Peyer's patch (tissue), 4 donors: ENCODE results near the gene LTA4H.

Experiments used
- CTCF ChIP-seq, 6 experiments: fragments of 450-650 bp in 4 of 6; fragments of 200-600 bp in 2 of 6; sonication (generic) in 1 of 6; IDR thresholded peaks; one replicate each; pipeline ENCODE4 v1.5.1; 2017 to 2019; ENCODE audit warnings: antibody characterized with exemption in 6 of 6, mild to moderate bottlenecking in 3 of 6, moderate library complexity in 1 of 6
- POLR2A ChIP-seq, 2 donors: fragments of 450-650 bp; IDR thresholded peaks; one replicate each; pipeline ENCODE4 v1.5.1; 2017; ENCODE audit warnings: antibody characterized with exemption in 2 of 2, mild to moderate bottlenecking in 2 of 2, moderate library complexity in 2 of 2

GRCh38 chr12:95993907-95994306 lies 41.5 kb downstream of the LTA4H start:
- no peak for TF ChIP-seq POLR2A (IDR thresholded peaks at IDR 0.05)
- TF ChIP-seq CTCF (IDR thresholded peaks at IDR 0.05) = no peak
